COR-L47 (cell line): Measurements from ENCODE around the gene CBX4.

Experiments used
- DNase-seq: peaks from one replicate; lab custom pipeline; 2025; lab: John Stamatoyannopoulos, UW

The CBX4 gene

DNA sequence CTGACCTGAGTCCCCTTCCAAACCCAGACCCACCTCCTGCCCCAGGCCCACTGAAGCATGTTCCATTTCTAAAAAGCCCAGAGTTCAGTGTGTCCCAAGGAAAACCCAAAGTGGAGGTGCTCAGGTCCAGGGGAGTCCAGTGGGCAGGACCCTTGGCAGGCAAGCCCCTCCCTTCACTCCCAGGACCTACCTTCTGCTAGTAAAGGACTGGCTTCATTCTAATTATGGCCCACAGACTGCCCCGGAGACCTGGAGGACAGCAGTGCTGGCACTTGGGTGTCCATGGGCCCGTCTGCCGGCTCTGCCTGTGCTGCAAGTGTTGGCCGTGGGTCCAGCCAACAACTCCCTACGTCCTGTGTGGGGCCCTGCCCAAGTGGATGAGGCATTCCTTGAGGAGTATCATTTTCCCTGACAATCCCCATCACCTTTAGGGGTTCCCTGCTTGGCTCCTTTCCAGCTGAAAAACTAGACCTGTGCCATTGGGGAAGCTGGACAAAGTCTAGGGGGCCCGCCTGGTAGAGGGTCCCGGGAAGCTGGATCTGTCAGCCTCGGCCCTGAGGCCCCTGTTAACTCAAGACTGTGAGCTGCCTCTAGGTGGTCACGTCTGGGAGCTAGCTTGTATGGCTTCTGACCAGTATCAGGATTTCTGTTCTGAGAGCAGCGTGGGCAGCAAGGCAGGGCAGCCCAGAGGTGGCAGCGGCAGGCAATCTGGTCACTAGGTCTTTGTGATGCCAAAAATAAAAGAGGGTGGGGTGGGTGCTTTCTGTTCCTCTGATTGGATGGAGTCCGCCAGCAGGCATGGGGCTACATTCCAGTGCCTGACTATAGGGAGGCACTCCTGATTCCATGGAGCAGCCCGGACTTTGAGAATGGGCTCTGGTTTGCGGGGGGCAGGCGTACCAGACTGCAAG is 53.1 kb downstream of the CBX4 start:
- DNase-seq, result no peak

DNA sequence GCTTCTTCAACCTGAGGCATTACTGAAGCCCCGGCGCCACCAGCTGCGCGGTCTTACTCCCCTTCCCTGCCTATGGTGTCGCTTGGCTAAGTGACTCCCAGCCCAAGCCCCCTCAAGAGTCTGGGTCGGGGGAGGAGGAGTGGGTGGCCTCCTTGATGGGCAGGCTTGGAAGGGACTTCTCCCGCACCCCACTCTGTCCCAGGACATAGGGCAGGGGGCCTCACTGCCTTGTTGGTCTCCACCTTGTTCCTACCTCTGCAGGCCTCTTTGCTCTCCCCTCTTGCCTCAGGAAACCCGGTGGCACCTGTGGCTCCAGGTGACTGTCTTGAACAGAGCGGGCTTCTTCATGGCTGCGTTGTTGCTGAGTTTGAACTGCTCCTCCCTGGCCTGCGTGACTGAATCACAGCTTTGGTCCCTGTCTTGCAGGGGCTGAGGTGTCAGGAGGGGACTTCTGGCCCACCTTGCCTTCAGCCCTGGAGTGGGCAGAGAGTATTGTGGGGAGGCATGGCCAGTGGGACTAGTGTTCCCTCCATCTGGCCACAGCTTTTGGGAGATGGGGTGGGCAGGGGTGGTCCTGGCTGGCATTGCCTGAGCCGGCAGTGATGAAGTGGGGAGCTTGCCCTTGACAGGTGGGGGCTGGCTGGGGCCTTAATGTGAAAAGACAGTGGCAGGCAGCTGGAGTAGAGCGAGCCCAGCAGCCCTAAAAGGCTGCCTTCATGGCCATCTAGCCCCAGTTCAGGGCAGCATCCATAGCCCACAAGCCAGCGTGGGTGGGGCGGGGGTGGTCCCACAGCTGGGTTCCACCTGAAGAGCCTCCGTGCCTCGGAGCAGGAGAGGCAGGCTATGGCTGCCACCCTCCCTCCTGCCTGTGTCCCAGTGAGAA is 54.0 kb downstream of the CBX4 start:
- DNase-seq, result no peak

DNA sequence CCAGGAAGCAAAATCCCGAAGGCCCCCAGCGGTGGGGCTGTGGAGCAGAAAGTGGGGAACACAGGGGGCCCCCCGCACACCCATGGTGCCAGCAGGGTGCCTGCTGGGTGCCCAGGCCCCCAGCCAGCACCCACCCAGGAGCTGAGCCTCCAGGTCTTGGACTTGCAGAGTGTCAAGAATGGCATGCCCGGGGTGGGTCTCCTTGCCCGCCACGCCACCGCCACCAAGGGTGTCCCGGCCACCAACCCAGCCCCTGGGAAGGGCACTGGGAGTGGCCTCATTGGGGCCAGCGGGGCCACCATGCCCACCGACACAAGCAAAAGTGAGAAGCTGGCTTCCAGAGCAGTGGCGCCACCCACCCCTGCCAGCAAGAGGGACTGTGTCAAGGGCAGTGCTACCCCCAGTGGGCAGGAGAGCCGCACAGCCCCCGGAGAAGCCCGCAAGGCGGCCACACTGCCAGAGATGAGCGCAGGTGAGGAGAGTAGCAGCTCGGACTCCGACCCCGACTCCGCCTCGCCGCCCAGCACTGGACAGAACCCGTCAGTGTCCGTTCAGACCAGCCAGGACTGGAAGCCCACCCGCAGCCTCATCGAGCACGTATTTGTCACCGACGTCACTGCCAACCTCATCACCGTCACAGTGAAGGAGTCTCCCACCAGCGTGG is 54.8 kb downstream of the CBX4 start:
- DNase-seq, result no peak

DNA sequence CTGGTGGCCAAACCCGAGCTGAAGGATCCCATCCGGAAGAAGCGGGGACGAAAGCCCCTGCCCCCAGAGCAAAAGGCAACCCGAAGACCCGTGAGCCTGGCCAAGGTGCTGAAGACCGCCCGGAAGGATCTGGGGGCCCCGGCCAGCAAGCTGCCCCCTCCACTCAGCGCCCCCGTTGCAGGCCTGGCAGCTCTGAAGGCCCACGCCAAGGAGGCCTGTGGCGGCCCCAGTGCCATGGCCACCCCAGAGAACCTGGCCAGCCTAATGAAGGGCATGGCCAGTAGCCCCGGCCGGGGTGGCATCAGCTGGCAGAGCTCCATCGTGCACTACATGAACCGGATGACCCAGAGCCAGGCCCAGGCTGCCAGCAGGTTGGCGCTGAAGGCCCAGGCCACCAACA is 55.3 kb downstream of the CBX4 start:
- no peak for DNase-seq
